Uterus (tissue), 4 donors: ENCODE results near the gene GPR17. TPM values are rescaled to one million over a fixed set of nuclear protein-coding genes. Genes with fewer than 3 reads are reported as not detected.

ENCODE experiments used
- DNase-seq, 2 donors: peaks; one replicate each; pipeline ENCODE4 v3.0.0-alpha.2; 2019 to 2020
- H3K27ac ChIP-seq, 2 donors: fragments of 200-600 bp; sonication (generic); 1 replicate in 1 of 2; 2 replicates in 1 of 2; pipeline ENCODE4 v1.5.1; 2016 to 2018
- H3K27me3 ChIP-seq, 2 donors: fragments of 200-600 bp; sonication (generic); one replicate each; pipeline ENCODE4 v1.5.1; 2018 to 2019; ENCODE audit warnings: control low read depth in 1 of 2
- H3K36me3 ChIP-seq, 2 donors: fragments of 200-600 bp; sonication (generic); one replicate each; pipeline ENCODE4 v1.5.1; 2019; ENCODE audit warnings: control low read depth in 1 of 2
- H3K4me1 ChIP-seq, 2 donors: fragments of 200-600 bp; sonication (generic); one replicate each; pipeline ENCODE4 v1.5.1; 2018 to 2019; ENCODE audit warnings: control low read depth in 1 of 2
- H3K4me3 ChIP-seq, 2 donors: fragments of 200-600 bp; sonication (generic); 1 replicate in 1 of 2; 2 replicates in 1 of 2; pipeline ENCODE4 v1.5.1; 2018 to 2019; ENCODE audit warnings: mild to moderate bottlenecking in 1 of 2
- H3K9me3 ChIP-seq, 2 donors: fragments of 200-600 bp; sonication (generic); one replicate each; pipeline ENCODE4 v1.5.1; 2019; ENCODE audit warnings: control low read depth in 1 of 2
- CTCF ChIP-seq, 4 experiments: fragments of 200-600 bp in 2 of 4; fragments of 450-650 bp in 2 of 4; sonication (generic) in 2 of 4; IDR thresholded peaks; one replicate each; pipeline ENCODE4 v1.5.1; 2016 to 2019; ENCODE audit warnings: antibody characterized with exemption in 4 of 4, mild to moderate bottlenecking in 2 of 4, moderate library complexity in 1 of 4
- POLR2A ChIP-seq, 2 donors: fragments of 450-650 bp; IDR thresholded peaks; one replicate each; pipeline ENCODE4 v1.6.1; 2016; ENCODE audit warnings: antibody characterized with exemption in 2 of 2, mild to moderate bottlenecking in 1 of 2, moderate library complexity in 1 of 2
- intact Hi-C: fragments of 100-400 bp; cut with DNase I; formaldehyde crosslinking; loops from one replicate; pipeline ENCODE4 v1.15.1; 2023; ENCODE audit warnings: low total_unique reads
- total RNA-seq, 4 donors: library from RNA; depleted of rRNA in 3 of 4; stranded (reverse); fragments of >200 nt in 3 of 4; gene quantifications; one replicate each; pipeline versions ENCODE4 v1.1.0 to v1.2.4, GENCODE V29; 2014 to 2023
- donor health status: DM: yes; HTN: yes; CAD: no.

GPR17 gene
- total RNA-seq, 4 donors from 2014 or later = 0.41 TPM; not detected in 3

- no peaks in the 10 kb centered on the region for H3K9me3 ChIP-seq
- H3K36me3 ChIP-seq = no peaks in the 10 kb centered on the region
- H3K27ac ChIP-seq = peak overlapping the region; percentile 55 to 73
- H3K4me3 ChIP-seq = no peak overlapping the region
- DNase-seq = no peak
- intact Hi-C loops = no loop called here
- TF ChIP-seq POLR2A (IDR thresholded peaks at IDR 0.05) (no peak), CTCF (IDR thresholded peaks at IDR 0.05) (no peak)
- H3K4me1 ChIP-seq = peaks cover 0 to 40% of the 10 kb centered on the region in 2 donors
- H3K27me3 ChIP-seq = no peaks in the 10 kb centered on the region
Observed at GRCh38 chr2:127661072-127661649, 15.2 kb downstream of the GPR17 start.

- no peak for TF ChIP-seq POLR2A (IDR thresholded peaks at IDR 0.05)
- no peak for TF ChIP-seq CTCF (IDR thresholded peaks at IDR 0.05)
- no peak overlapping the region for H3K4me3 ChIP-seq
- H3K4me1 ChIP-seq = peaks cover 0 to 33% of the 10 kb centered on the region in 2 donors
- intact Hi-C loops = no loop called here
- peak; percentile 14 to 42 for DNase-seq
- no peaks in the 10 kb centered on the region for H3K36me3 ChIP-seq
- H3K27ac ChIP-seq = peak overlapping the region; percentile 55 to 73
- no peaks in the 10 kb centered on the region for H3K27me3 ChIP-seq
- no peaks in the 10 kb centered on the region for H3K9me3 ChIP-seq
Observed at GRCh38 chr2:127661949-127662510, 16.1 kb downstream of the GPR17 start.

- Histone ChIP-seq H3K9me3 (no peaks in the 10 kb centered on the region), H3K4me1 (peaks cover 0 to 32% of the 10 kb centered on the region in 2 donors), H3K36me3 (no peaks in the 10 kb centered on the region), H3K4me3 (no peak overlapping the region), H3K27ac (peak overlapping the region; percentile 75 to 77), H3K27me3 (no peaks in the 10 kb centered on the region)
- no peak for TF ChIP-seq POLR2A (IDR thresholded peaks at IDR 0.05)
- TF ChIP-seq CTCF (IDR thresholded peaks at IDR 0.05) = no peak
- DNase-seq = peak; percentile 11 to 13
- intact Hi-C loops = no loop called here
Observed at GRCh38 chr2:127662937-127663565, 17.1 kb downstream of the GPR17 start.

GRCh38 chr2:127663566-127664064 is 17.7 kb downstream of the GPR17 start:
- TF ChIP-seq POLR2A (IDR thresholded peaks at IDR 0.05) (no peak), CTCF (IDR thresholded peaks at IDR 0.05) (no peak)
- intact Hi-C loops = no loop called here
- H3K27me3 ChIP-seq = no peaks in the 10 kb centered on the region
- H3K27ac ChIP-seq = peak overlapping the region; percentile 75 to 77
- H3K36me3 ChIP-seq = no peaks in the 10 kb centered on the region
- peak in 1 of 2 donors; percentile 8 for DNase-seq
- H3K9me3 ChIP-seq = no peaks in the 10 kb centered on the region
- peak overlapping the region; percentile 18 to 28 for H3K4me3 ChIP-seq
- H3K4me1 ChIP-seq = peaks cover 0 to 32% of the 10 kb centered on the region in 2 donors
